ENCODE data around the gene COL4A2.

- TF ChIP-seq EP300 (IDR thresholded peaks at IDR 0.05) (no peak), CTCF (IDR thresholded peaks at IDR 0.05) (no peak)
Observed at GRCh38 chr13:110428313-110428712, 121.2 kb downstream of the COL4A2 start.

Data from esophagus muscularis mucosa (tissue), 3 donors.